Skin of body (tissue), 2 donors: ENCODE measurements around the gene CTRB2. TPM values are rescaled to one million over a fixed set of nuclear protein-coding genes. Genes with fewer than 3 reads are reported as not detected.
"Not testable (repeated sequence)": the region's sequence is repeated elsewhere in the genome, so short reads cannot be mapped to it uniquely, and the experiment has no call there.

Experiments used
- DNase-seq: peaks from one replicate; lab custom pipeline; 2025; lab: John Stamatoyannopoulos, UW
- total RNA-seq: library from RNA; depleted of rRNA; stranded (reverse); fragments of >200 nt; gene quantifications from one replicate; pipeline ENCODE4 v1.2.3, GENCODE V29; 2014

The CTRB2 gene
- total RNA-seq, 1 donor from 2014 or later, result not detected

GRCh38 chr16:75227361-75228142, 20.6 kb upstream of the CTRB2 start:
- DNase-seq, result no peak

DNA sequence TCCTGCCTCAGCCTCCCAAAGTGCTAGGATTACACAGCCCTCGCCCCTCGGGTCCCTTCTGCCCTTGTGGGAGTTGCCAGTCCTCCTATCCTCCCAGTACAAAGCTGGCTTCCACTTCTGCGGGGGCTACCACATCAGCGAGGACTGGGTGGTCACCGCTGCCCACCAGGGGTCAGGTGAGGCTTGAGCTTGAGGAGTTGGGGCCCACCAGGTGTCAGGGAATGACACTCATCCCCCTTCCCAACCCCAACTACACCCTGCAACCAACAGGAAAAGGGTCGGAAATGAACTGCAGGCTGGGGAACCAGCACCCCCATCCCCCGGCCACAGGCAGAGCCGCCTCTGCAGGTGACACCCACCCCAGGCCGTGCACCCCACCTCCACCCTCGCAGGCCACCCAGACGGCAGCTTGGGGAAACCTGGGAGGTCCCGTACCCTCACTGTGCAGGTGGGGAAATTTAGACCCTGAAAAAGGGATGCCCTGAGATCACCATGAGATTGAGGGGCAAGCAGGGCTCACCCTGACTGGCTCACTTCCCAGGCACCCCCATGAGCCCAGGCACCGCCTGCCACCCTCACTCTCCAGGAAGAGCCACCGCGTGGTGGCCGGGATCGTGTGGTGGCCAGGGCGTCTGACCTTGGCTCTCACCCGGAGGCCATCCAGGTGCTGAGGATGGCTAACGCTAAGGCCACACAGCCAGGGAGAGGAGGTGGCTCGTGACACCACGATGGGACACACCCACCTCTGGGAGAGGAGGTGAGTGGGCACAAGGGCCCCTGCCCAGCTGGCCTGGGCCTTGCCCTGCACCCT, 19.8 kb upstream of the CTRB2 start:
- no peak for DNase-seq

- DNase-seq, result no peak
Observed at GRCh38 chr16:75225678-75226515, 18.9 kb upstream of the CTRB2 start.

GRCh38 chr16:75225092-75225491, 18.1 kb upstream of the CTRB2 start:
- no peak for DNase-seq

DNA sequence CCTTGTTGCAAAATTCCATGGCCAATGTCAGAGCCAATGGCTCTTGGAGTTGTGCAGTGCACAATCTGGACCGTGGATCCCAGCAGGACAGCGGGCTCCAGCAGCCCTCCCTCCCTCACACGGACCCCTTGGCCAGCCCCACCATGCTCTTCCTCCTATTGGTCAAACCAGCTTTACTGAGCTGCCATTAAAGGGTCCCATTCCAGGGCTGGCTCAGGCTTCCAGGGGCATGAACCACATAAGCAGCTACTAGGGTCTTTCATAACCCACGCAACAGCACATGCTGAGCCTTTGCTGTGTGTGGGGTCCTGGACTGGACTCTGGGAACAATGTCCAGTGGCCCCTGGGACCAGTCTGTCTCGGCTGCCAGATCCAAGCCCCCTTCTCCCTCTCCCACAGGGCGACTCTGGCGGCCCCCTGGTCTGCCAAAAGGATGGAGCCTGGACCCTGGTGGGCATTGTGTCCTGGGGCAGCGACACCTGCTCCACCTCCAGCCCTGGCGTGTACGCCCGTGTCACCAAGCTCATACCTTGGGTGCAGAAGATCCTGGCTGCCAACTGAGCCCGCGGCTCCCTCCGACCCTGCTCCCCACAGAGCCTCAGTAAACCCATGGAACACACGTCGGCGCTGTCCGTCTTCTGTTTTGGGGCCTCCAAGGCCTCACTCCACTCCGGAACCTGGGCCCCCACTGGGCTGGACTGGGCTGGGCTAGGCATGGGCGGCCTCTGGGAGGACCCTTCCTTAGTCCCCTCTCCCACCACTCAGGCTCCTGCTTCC, 17.5 kb upstream of the CTRB2 start:
- no peak for DNase-seq

DNA sequence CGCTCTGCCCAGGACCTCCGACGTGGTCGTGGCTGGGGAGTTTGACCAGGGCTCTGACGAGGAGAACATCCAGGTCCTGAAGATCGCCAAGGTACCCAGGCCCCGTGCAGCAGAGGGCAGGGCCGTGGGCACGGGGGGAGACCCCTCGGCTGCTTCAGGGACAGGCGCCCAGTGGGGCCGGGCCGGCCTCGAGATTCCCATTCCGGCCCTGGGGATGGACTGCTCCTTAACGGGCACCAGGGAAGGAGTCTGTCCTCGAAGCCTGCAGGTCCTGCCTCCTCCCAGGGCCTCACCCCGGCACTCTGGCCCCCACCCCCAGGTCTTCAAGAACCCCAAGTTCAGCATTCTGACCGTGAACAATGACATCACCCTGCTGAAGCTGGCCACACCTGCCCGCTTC, 16.2 kb upstream of the CTRB2 start:
- DNase-seq, result not testable (repeated sequence)

DNA sequence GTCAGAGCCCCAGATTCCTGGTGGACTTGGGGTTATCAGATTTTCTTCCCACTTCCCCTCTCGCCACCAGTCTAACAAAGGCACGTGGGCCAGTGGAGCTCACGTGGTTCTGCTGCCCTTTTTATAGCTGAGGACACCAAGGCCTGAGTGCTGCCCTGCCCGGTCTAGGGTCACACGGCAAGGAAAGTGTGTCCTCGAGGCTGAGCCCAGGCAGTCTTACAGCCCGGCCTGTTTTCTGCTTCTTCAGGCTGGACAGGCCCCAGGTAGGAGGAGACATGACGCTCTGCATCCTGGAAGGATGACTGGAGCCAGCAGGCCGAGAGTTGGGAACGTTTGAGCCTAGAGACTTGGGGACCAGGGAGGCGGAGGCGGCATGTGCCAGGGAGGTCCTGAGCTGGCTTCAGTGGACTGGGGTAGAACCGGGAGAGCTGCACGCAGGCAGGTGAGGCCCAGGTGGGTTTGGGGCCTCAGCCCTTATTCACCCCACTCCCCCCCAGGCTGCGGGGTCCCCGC, 15.4 kb upstream of the CTRB2 start:
- no peak for DNase-seq

DNA sequence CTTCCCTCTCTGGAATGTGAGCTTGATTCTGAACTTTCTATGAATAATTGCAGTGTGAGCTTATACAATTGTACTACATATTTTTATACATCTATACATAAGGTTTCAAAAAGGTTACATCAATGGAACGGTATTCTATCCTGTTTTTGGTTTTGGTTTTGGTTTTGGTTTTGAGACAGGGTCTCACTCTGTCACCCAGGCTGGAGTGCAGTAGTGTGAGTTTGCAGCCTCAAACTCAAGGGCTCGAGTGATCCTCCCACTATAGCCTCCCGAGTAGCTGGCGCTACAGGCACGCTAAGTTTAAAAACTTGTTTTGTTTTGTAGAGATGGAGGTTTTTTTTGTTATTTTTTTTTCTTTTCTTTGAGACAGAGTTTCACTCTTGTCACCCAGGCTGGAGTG, 12.9 kb upstream of the CTRB2 start:
- DNase-seq, result no peak

- no peak for DNase-seq
Observed at GRCh38 chr16:75219088-75219487, 12.1 kb upstream of the CTRB2 start.

DNA sequence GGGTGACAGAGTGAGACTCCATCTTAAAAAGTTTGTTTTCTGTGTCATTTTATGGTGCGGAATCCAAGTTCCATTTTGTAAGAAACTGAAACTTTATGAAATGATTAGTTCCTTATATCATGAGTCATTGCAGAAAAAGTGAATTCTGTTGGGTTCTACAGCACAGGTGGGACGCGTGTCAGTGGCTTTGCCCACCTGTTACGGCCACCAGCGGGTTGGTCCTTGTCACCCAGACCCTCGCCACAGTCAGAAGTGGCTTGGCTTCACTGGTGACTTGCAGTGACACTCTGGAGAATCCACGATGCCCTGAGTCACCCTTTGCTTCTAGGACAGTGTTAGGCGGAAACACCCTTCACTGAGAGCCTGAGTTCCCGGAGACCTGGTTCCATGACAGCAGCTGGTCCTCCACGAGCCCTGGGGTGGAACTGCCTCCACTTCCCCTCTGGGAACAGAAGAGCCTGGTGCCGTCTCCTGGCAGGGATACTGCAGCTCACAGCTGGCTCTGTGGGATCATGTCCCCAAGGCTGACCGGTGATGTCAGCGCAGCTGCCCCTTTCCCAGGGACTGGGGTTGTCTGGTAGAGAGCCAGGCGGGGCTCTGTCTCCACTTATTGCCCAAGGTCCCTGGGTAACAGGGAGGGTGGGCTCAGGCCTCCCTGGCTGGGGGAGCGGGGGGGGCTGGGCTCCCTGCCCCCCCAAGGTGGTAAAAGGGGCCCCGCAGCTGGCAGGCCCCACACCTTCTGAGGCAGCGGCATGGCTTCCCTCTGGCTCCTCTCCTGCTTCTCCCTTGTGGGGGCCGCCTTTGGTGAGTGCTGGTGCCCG, 11.5 kb upstream of the CTRB2 start, which contains the start of gene CTRB1:
CTRB1 (plus strand) TSS at position 733 of the 821 bp plus-strand sequence; CDS start at position 753, 20 bp downstream.
- no peak for DNase-seq

- DNase-seq, result no peak
Observed at GRCh38 chr16:75217389-75217851, 10.5 kb upstream of the CTRB2 start.

- no peak for DNase-seq
Observed at GRCh38 chr16:75216576-75216975, 9.6 kb upstream of the CTRB2 start.

DNA sequence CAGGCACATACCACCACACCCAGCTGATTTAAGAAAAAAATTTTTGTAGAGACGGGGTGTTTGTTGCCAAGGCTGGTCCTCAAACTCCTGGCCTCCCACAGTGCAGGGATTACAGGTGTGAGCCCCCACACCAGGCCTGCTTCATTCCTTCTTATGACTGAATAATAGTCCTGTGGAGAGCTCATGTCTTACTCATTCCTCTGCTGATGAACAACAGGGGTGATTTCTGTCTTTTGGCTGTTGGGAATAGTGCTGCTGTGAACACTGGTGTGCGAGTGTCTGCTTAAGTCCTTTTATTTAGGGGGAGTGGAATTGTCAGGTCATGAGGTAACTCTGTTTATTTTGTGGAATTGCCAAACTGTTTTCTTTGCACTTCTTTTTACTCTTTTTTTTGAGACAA, 9.2 kb upstream of the CTRB2 start:
- DNase-seq, result no peak

DNA sequence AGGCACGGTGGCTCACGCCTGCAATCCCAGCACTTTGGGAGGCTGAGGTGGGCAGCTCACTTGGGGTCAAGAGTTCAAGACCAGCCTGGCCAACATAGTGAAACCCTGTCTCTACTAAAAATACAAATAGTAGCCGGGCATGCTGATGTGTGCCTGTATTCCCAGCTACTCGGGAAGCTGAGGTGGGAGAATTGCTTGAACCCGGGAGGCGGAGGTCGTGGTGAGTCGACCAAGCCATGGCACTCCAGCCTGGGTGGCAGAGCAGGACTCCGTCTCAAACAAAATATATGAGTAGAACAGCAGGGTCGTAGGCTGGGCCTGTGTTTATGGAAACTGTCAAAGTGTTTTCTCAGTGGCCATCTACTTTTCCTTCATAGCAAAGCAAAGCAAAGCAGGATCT, 4.3 kb upstream of the CTRB2 start:
- not testable (repeated sequence) for DNase-seq

- DNase-seq, result no peak
Observed at GRCh38 chr16:75209944-75210343, 3.0 kb upstream of the CTRB2 start.

DNA sequence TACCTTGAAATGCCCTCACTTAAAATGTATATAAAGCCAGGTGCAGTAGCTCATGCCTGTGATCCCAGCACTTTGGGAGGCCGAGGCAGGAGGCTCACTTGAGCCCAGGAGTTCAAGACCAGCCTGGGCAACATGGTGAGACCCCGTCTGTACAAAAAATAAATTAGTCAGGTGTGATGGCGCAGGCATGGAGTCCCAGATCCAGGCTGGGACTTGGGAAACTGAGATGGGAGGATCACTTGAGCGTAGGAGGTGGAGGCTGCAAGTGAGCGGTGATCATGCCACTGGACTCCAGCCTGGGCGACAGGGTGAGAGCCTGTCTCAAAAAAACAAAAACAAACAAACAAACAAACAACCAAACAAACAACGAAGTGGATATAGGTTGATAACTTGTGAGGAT, 2.6 kb upstream of the CTRB2 start:
- not testable (repeated sequence) for DNase-seq

DNA sequence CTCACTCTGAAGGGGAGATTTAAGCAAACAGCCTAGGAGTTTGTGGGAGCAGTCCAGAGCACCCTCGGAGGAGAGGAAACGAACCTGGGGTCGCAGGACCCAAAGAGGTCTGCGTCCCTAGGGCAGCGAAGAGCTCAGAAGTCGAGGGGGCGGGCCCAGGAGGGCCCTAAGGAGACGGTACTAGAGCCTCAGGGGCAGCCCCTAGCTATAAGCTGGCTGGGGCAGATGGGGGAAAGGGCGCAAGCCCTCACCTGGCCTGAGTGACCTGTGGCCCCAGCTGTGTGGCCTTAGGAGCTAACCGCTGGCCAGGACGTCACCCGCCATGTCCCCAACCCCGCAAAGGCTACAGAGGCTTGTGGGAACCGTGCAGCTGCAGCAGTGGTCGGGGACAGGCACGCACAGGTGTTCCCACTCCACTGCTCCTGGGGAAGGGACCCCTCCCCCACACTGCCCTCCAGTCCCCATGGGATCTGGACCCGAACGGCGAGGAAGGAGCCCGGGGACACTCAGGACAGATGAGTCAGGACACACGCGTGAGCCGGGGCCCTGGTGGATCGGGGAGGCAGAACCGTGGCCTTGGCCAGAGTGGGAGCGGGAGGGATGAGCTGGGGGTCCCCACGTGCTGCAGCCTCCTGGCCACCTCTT, 2.0 kb upstream of the CTRB2 start:
- no peak for DNase-seq

DNA sequence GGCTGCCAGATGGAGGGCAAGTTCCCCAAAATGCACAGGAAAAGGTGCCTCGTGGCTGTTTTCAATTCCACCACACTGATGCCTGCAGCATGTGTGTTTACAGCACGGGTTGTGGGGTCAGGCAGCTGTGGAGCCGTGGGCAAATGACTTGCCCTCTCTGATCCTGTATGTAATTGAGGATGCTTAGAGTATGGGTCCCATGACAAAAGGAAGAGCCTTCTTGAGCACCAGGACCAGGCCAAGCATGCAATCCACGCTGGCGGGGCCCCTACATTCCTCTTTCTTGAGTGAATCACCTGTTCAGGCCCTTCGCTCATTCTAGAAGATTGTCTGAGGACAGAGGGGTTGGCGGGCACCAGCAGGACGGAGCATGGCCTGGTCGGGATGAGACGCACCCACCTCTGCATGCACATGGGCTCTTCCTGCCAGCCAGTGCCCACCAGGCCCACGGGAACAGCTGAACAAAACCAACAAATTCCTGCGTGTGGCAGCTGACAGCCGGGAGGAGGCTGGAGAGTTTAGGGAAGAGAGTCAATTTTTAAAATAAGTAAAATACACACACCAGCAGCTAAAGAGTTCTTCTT, 1.4 kb upstream of the CTRB2 start:
- no peak for DNase-seq

GRCh38 chr16:75207831-75208230, 870 bp upstream of the CTRB2 start:
- no peak for DNase-seq
